Measurements from ENCODE around the gene CADM1. TPM values are rescaled to one million over a fixed set of nuclear protein-coding genes. Genes with fewer than 3 reads are reported as not detected.

Gene CADM1
- total and polyA plus RNA-seq, 2 donors, result 7.6 to 26.3 TPM

DNA sequence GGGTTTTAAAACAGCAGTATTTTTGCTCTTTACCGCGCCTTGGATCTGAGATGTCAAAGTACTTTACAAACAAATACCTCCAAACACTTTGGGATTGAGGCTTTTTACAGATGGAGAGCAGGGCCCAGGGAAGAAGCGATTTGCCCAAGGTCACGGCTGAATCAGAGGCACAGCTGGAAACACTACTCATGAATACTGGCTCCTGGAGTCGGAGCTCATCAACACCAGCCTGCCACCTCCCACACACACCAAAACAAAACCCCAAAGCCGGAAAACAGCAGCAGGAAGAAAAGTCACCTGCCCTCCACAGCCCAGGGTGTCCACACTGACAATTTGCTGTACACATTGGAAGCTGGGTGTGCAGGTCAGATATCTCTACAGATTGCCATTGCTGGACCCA is 339.4 kb downstream of the CADM1 start:
- H3K9me3 ChIP-seq (ENCODE audit: control insufficient read depth in 2 of 2, insufficient read depth in 1 of 2, low read length in 1 of 2), result no peaks in the 10 kb centered on the region
- no peaks in the 10 kb centered on the region for H3K36me3 ChIP-seq (ENCODE audit: control insufficient read depth in 2 of 2, insufficient read depth in 2 of 2, low read length in 1 of 2)
- no peak for DNase-seq (ENCODE audit: low read depth in 6 of 9, low spot score in 9 of 9)
- H3K27ac ChIP-seq (ENCODE audit: low read depth in 1 of 2, low read length in 1 of 2), result no peak overlapping the region
- whole genome bisulfite sequencing, result 51% methylated on average over 6 of the region's 6 CpGs
- no peaks in the 10 kb centered on the region for H3K4me1 ChIP-seq (ENCODE audit: control insufficient read depth in 2 of 2, insufficient read depth in 2 of 2, low read length in 2 of 2)
- H3K27me3 ChIP-seq (ENCODE audit: control insufficient read depth in 2 of 2, insufficient read depth in 1 of 2, low read length in 1 of 2), result peaks cover 0 to 2% of the 10 kb centered on the region in 2 donors
- H3K4me3 ChIP-seq (ENCODE audit: low read length in 2 of 2), result no peak overlapping the region

DNA sequence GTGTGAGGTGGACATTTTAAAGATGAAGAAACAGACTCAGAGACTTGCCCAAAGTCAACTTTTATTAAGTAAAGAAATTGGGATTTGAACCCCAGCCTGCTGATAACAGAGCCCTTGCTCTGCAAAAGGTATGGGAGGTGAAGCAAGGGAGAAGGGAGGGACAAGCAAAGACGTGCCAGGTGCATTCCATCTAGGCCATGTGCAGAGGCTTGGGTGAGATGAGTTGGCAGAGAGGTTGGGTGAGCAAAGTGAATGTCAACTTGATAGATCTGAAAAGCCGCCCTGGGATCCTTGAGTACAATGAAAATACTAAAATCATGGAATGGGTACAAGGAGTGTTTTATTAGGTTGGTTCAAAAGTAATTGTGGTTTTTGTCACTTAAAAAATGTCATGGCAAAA is 341.3 kb downstream of the CADM1 start:
- 62% methylated on average over 2 of the region's 2 CpGs for WGBS
- Histone ChIP-seq H3K4me1 (ENCODE audit: control insufficient read depth in 2 of 2, insufficient read depth in 2 of 2, low read length in 2 of 2) (no peaks in the 10 kb centered on the region), H3K9me3 (ENCODE audit: control insufficient read depth in 2 of 2, insufficient read depth in 1 of 2, low read length in 1 of 2) (no peaks in the 10 kb centered on the region), H3K27me3 (ENCODE audit: control insufficient read depth in 2 of 2, insufficient read depth in 1 of 2, low read length in 1 of 2) (peaks cover 0 to 2% of the 10 kb centered on the region in 2 donors), H3K4me3 (ENCODE audit: low read length in 2 of 2) (no peak overlapping the region), H3K36me3 (ENCODE audit: control insufficient read depth in 2 of 2, insufficient read depth in 2 of 2, low read length in 1 of 2) (no peaks in the 10 kb centered on the region), H3K27ac (ENCODE audit: low read depth in 1 of 2, low read length in 1 of 2) (no peak overlapping the region)
- DNase-seq (ENCODE audit: low read depth in 6 of 9, low spot score in 9 of 9), result no peak

DNA sequence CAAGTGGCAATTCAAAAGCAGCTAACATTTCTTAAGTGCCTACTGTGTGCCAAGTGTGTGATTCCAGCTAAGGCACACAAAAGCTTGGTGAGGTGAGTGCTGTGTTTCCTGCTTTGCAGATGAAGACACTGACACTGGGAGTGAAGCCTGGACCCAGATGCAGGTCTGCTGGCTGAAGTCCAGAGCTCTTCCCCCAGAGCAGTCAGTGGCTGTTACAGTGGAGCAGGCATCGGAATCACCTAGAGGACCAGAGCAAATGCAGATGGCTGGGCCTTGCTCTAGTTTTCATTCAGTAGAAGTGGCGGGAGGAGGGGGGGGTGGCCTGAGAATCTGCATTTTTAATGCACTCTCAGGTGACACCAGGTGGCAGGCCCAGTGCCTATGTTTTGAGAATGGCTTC is 342.3 kb downstream of the CADM1 start:
- WGBS, result 94% methylated on average over 2 of the region's 2 CpGs
- Histone ChIP-seq H3K4me3 (ENCODE audit: low read length in 2 of 2) (no peak overlapping the region), H3K27ac (ENCODE audit: low read depth in 1 of 2, low read length in 1 of 2) (no peak overlapping the region), H3K27me3 (ENCODE audit: control insufficient read depth in 2 of 2, insufficient read depth in 1 of 2, low read length in 1 of 2) (peaks cover 0 to 2% of the 10 kb centered on the region in 2 donors), H3K9me3 (ENCODE audit: control insufficient read depth in 2 of 2, insufficient read depth in 1 of 2, low read length in 1 of 2) (no peaks in the 10 kb centered on the region), H3K36me3 (ENCODE audit: control insufficient read depth in 2 of 2, insufficient read depth in 2 of 2, low read length in 1 of 2) (no peaks in the 10 kb centered on the region), H3K4me1 (ENCODE audit: control insufficient read depth in 2 of 2, insufficient read depth in 2 of 2, low read length in 2 of 2) (no peaks in the 10 kb centered on the region)
- no peak for DNase-seq (ENCODE audit: low read depth in 6 of 9, low spot score in 9 of 9)

DNA sequence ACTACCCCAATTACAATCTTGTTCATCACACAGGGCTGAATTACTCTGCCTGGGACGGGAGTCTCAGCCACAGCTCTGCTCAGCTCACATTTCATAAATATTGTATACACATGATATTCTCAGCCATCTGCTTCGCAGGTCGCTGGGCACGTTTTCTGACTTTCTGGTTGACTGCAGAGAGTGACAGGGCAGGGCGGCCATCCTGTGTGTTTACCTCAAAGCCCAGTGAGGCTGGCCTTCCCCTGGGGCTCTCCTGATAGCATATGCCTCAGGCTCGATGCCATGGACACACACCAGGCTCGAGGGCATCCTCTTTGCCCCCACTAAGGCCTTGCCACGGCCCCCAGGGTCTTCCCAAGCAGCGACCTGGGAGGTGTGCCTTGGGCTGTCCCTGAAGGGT is 345.0 kb downstream of the CADM1 start:
- WGBS, result 84% methylated on average over 9 of the region's 9 CpGs
- no peaks in the 10 kb centered on the region for H3K4me1 ChIP-seq (ENCODE audit: control insufficient read depth in 2 of 2, insufficient read depth in 2 of 2, low read length in 2 of 2)
- H3K27ac ChIP-seq (ENCODE audit: low read depth in 1 of 2, low read length in 1 of 2), result no peak overlapping the region
- no peaks in the 10 kb centered on the region for H3K36me3 ChIP-seq (ENCODE audit: control insufficient read depth in 2 of 2, insufficient read depth in 2 of 2, low read length in 1 of 2)
- no peaks in the 10 kb centered on the region for H3K9me3 ChIP-seq (ENCODE audit: control insufficient read depth in 2 of 2, insufficient read depth in 1 of 2, low read length in 1 of 2)
- H3K4me3 ChIP-seq (ENCODE audit: low read length in 2 of 2), result no peak overlapping the region
- no peak for DNase-seq (ENCODE audit: low read depth in 6 of 9, low spot score in 9 of 9)
- H3K27me3 ChIP-seq (ENCODE audit: control insufficient read depth in 2 of 2, insufficient read depth in 1 of 2, low read length in 1 of 2), result no peaks in the 10 kb centered on the region

DNA sequence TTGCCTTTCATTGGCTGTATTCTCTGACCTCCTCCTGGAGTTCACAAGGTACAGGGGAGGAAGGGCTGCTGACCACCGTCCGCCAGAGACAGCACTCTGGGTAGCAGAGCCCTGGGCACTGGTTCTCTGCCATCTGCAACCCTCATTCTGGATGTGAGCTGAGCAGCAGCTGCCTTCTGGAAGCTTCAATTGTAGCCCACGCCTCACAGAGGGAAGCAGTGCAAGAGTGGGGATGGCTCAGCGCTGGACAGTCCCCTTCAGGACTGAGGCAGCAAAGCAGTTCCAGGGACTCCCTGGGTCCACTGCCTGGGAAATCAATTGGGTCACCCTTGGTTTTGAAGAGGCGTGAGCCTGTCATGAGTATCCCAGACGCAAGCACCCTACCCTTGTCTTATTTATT is 346.2 kb downstream of the CADM1 start:
- no peaks in the 10 kb centered on the region for H3K36me3 ChIP-seq (ENCODE audit: control insufficient read depth in 2 of 2, insufficient read depth in 2 of 2, low read length in 1 of 2)
- no peak for DNase-seq (ENCODE audit: low read depth in 6 of 9, low spot score in 9 of 9)
- H3K9me3 ChIP-seq (ENCODE audit: control insufficient read depth in 2 of 2, insufficient read depth in 1 of 2, low read length in 1 of 2), result no peaks in the 10 kb centered on the region
- H3K27ac ChIP-seq (ENCODE audit: low read depth in 1 of 2, low read length in 1 of 2), result no peak overlapping the region
- no peaks in the 10 kb centered on the region for H3K4me1 ChIP-seq (ENCODE audit: control insufficient read depth in 2 of 2, insufficient read depth in 2 of 2, low read length in 2 of 2)
- no peak overlapping the region for H3K4me3 ChIP-seq (ENCODE audit: low read length in 2 of 2)
- H3K27me3 ChIP-seq (ENCODE audit: control insufficient read depth in 2 of 2, insufficient read depth in 1 of 2, low read length in 1 of 2), result no peaks in the 10 kb centered on the region
- whole genome bisulfite sequencing, result 83% methylated on average over 6 of the region's 6 CpGs

DNA sequence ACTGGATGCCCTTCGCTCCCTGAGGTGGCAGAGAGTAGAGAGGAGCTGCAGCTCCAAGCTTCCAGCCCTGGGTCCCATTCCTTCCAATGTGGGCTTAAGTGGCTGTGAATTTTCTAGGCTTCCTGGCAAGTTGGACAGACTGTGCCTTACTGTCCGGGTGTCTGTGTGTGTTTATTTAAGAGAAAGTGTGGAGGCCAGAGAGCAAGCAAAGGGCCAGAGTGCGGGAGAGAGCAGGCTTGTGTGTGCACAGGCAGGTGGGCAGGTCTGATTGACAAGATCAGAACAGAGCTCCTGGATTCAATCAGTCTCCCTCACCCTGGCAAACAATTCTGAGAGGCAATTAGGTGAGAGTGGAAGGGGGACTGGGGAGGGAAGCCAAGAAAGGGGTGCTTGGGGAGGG is 347.0 kb downstream of the CADM1 start:
- H3K9me3 ChIP-seq (ENCODE audit: control insufficient read depth in 2 of 2, insufficient read depth in 1 of 2, low read length in 1 of 2), result no peaks in the 10 kb centered on the region
- no peak overlapping the region for H3K27ac ChIP-seq (ENCODE audit: low read depth in 1 of 2, low read length in 1 of 2)
- DNase-seq (ENCODE audit: low read depth in 6 of 9, low spot score in 9 of 9), result no peak
- H3K4me1 ChIP-seq (ENCODE audit: control insufficient read depth in 2 of 2, insufficient read depth in 2 of 2, low read length in 2 of 2), result no peaks in the 10 kb centered on the region
- H3K36me3 ChIP-seq (ENCODE audit: control insufficient read depth in 2 of 2, insufficient read depth in 2 of 2, low read length in 1 of 2), result no peaks in the 10 kb centered on the region
- H3K27me3 ChIP-seq (ENCODE audit: control insufficient read depth in 2 of 2, insufficient read depth in 1 of 2, low read length in 1 of 2), result no peaks in the 10 kb centered on the region
- WGBS, result 84% methylated on average over 3 of the region's 3 CpGs
- H3K4me3 ChIP-seq (ENCODE audit: low read length in 2 of 2), result no peak overlapping the region

DNA sequence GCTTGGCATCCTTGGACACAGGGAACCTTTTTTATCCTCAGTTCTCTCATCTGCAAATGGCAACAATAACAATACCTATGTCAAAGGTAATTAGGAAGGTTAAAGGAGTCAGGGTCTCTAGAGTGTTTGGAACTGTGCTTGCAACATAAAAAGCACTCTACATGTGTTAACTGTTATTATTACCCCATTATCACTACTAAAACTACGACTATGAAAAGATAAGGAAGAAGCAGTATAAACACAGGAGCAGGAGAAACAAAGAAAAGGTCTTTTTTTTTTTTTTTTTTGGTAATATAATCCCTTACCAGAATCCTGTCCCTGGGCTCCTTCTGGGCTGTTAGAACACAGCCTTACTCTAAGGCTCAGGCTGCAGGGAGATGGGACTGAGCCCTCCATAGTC is 348.2 kb downstream of the CADM1 start:
- no peaks in the 10 kb centered on the region for H3K36me3 ChIP-seq (ENCODE audit: control insufficient read depth in 2 of 2, insufficient read depth in 2 of 2, low read length in 1 of 2)
- H3K4me3 ChIP-seq (ENCODE audit: low read length in 2 of 2), result no peak overlapping the region
- H3K27me3 ChIP-seq (ENCODE audit: control insufficient read depth in 2 of 2, insufficient read depth in 1 of 2, low read length in 1 of 2), result no peaks in the 10 kb centered on the region
- no peak overlapping the region for H3K27ac ChIP-seq (ENCODE audit: low read depth in 1 of 2, low read length in 1 of 2)
- no peaks in the 10 kb centered on the region for H3K9me3 ChIP-seq (ENCODE audit: control insufficient read depth in 2 of 2, insufficient read depth in 1 of 2, low read length in 1 of 2)
- H3K4me1 ChIP-seq (ENCODE audit: control insufficient read depth in 2 of 2, insufficient read depth in 2 of 2, low read length in 2 of 2), result no peaks in the 10 kb centered on the region
- 53% methylated on average over 1 of the region's 1 CpG for WGBS
- DNase-seq (ENCODE audit: low read depth in 6 of 9, low spot score in 9 of 9), result no peak

DNA sequence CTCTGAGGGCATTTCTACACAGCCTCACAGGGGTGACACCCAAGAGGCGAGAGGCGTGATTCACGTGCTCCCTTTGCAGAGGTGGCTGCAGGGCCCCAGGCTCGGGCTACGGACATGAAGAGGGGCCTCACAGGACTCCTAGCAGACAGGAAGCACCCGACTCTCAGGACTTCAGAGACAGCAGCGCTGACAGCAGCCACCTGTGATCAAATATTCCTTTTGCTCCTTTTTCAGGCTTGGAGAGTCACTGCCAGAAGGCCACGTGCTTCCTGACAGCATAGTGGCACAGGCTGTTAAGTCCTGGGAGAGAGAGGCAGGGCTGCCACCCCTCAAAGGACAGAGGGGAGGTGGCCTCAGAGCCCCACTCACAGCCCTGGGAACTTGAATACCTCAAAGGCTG is 348.9 kb downstream of the CADM1 start:
- H3K4me3 ChIP-seq (ENCODE audit: low read length in 2 of 2), result no peak overlapping the region
- no peaks in the 10 kb centered on the region for H3K9me3 ChIP-seq (ENCODE audit: control insufficient read depth in 2 of 2, insufficient read depth in 1 of 2, low read length in 1 of 2)
- no peaks in the 10 kb centered on the region for H3K4me1 ChIP-seq (ENCODE audit: control insufficient read depth in 2 of 2, insufficient read depth in 2 of 2, low read length in 2 of 2)
- H3K27ac ChIP-seq (ENCODE audit: low read depth in 1 of 2, low read length in 1 of 2), result no peak overlapping the region
- no peak for DNase-seq (ENCODE audit: low read depth in 6 of 9, low spot score in 9 of 9)
- 78% methylated on average over 8 of the region's 8 CpGs for WGBS
- H3K27me3 ChIP-seq (ENCODE audit: control insufficient read depth in 2 of 2, insufficient read depth in 1 of 2, low read length in 1 of 2), result no peaks in the 10 kb centered on the region
- H3K36me3 ChIP-seq (ENCODE audit: control insufficient read depth in 2 of 2, insufficient read depth in 2 of 2, low read length in 1 of 2), result no peaks in the 10 kb centered on the region

DNA sequence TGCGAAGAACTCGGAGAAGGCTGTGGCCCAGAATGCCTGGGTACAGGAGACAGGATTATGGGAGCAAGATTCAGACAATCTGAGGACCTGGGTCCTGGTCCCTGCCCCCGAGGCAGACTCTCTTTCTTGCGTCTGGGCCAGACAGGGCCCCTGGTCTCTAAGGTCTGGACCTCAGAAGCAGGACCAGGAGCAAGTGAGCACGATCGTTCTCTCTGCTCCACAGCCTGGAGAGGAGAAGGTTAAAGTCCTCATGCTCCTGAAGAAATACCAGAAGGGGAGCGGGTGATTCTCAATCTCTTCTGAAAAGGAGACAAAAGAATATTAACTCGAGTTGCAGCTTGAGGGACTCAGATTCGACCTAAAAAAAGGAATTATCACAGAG is 349.9 kb downstream of the CADM1 start:
- H3K4me3 ChIP-seq (ENCODE audit: low read length in 2 of 2), result no peak overlapping the region
- no peaks in the 10 kb centered on the region for H3K36me3 ChIP-seq (ENCODE audit: control insufficient read depth in 2 of 2, insufficient read depth in 2 of 2, low read length in 1 of 2)
- no peak for DNase-seq (ENCODE audit: low read depth in 6 of 9, low spot score in 9 of 9)
- H3K9me3 ChIP-seq (ENCODE audit: control insufficient read depth in 2 of 2, insufficient read depth in 1 of 2, low read length in 1 of 2), result no peaks in the 10 kb centered on the region
- H3K4me1 ChIP-seq (ENCODE audit: control insufficient read depth in 2 of 2, insufficient read depth in 2 of 2, low read length in 2 of 2), result no peaks in the 10 kb centered on the region
- 89% methylated on average over 9 of the region's 9 CpGs for WGBS
- no peak overlapping the region for H3K27ac ChIP-seq (ENCODE audit: low read depth in 1 of 2, low read length in 1 of 2)
- H3K27me3 ChIP-seq (ENCODE audit: control insufficient read depth in 2 of 2, insufficient read depth in 1 of 2, low read length in 1 of 2), result no peaks in the 10 kb centered on the region

DNA sequence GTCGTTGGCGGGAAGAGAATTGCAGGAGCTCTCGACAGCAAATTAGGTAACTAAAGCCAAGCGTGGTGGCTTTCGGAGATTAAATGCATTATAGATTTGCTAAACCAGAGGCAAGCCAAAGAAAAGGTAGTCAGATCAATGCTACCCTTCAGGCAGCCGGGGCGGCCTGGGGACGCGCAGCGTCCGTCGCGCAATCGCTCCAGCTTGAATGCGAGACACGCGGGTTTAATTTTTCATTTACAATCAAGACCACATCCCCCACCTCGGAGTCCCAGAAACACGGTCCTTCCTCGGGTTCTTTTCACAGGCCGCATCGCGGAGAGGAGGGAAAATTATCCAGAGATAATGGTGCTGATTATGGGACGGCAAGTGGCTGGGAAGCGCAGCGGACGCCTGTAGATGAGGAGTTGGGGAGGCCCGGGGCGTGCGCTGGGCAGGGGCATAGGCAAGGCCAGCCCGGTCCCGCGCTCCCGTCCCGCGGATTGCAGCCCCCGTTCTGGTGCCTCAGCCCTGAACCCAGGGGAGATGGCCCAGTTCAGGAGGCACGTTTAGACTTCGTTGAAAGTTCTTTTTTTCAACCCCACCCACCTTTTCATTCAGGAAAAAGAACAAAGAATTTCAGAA is 350.4 kb downstream of the CADM1 start:
- WGBS, result 96% methylated on average over 39 of the region's 39 CpGs

More for the DNA sequence above, 350.4 kb downstream of the CADM1 start:
- Histone ChIP-seq H3K4me1 (ENCODE audit: control insufficient read depth in 2 of 2, insufficient read depth in 2 of 2, low read length in 2 of 2) (no peaks in the 10 kb centered on the region), H3K27ac (ENCODE audit: low read depth in 1 of 2, low read length in 1 of 2) (no peak overlapping the region), H3K9me3 (ENCODE audit: control insufficient read depth in 2 of 2, insufficient read depth in 1 of 2, low read length in 1 of 2) (no peaks in the 10 kb centered on the region), H3K36me3 (ENCODE audit: control insufficient read depth in 2 of 2, insufficient read depth in 2 of 2, low read length in 1 of 2) (no peaks in the 10 kb centered on the region), H3K27me3 (ENCODE audit: control insufficient read depth in 2 of 2, insufficient read depth in 1 of 2, low read length in 1 of 2) (no peaks in the 10 kb centered on the region), H3K4me3 (ENCODE audit: low read length in 2 of 2) (no peak overlapping the region)
- no peak for DNase-seq (ENCODE audit: low read depth in 6 of 9, low spot score in 9 of 9)
